ENCODE data around the gene UNC93A.

UNC93A gene

GRCh38 chr6:167304912-167305311, 13.8 kb downstream of the UNC93A start:
- Histone ChIP-seq H3K9me2 (replicated peaks; ENCODE audit: insufficient read depth, low read length) (no peaks in the 10 kb centered on the region), H3K27ac (ENCODE audit: low read depth, low read length) (no peak overlapping the region), H3F3A (ENCODE audit: insufficient read depth) (no peaks in the 10 kb centered on the region), H3K9ac (ENCODE audit: low read length) (no peak overlapping the region), H3K79me2 (ENCODE audit: insufficient read depth, low read length) (no peaks in the 10 kb centered on the region), H3K27me3 (ENCODE audit: low read length) (no peaks in the 10 kb centered on the region), H3K4me3 (ENCODE audit: insufficient read depth, low read length, poor library complexity, severe bottlenecking) (no peak overlapping the region), H2AFZ (ENCODE audit: low read depth, low read length, severe bottlenecking) (no peak overlapping the region), H3K4me2 (ENCODE audit: low read depth, low read length, poor library complexity, severe bottlenecking) (no peak overlapping the region), H3K36me3 (ENCODE audit: low read length) (no peaks in the 10 kb centered on the region), H4K20me1 (ENCODE audit: low read depth, low read length) (no peaks in the 10 kb centered on the region), H3K9me3 (ENCODE audit: insufficient read depth, low read length) (no peaks in the 10 kb centered on the region)
- TF ChIP-seq EZH2phosphoT487 (conservative IDR thresholded peaks at IDR 0.05; ENCODE audit: low read length) (no peak), CTCF (IDR thresholded peaks at IDR 0.05; ENCODE audit: insufficient read depth, low read length, poor library complexity, severe bottlenecking) (no peak)

- H3K9me3 ChIP-seq (ENCODE audit: insufficient read depth, low read length), result no peaks in the 10 kb centered on the region
- H3K79me2 ChIP-seq (ENCODE audit: insufficient read depth, low read length), result no peaks in the 10 kb centered on the region
- H3F3A ChIP-seq (ENCODE audit: insufficient read depth), result no peaks in the 10 kb centered on the region
- no peak overlapping the region for H2AFZ ChIP-seq (ENCODE audit: low read depth, low read length, severe bottlenecking)
- no peak for TF ChIP-seq CTCF (IDR thresholded peaks at IDR 0.05; ENCODE audit: insufficient read depth, low read length, poor library complexity, severe bottlenecking)
- no peak for TF ChIP-seq EZH2phosphoT487 (conservative IDR thresholded peaks at IDR 0.05; ENCODE audit: low read length)
- H3K27ac ChIP-seq (ENCODE audit: low read depth, low read length), result no peak overlapping the region
- no peak overlapping the region for H3K9ac ChIP-seq (ENCODE audit: low read length)
- no peaks in the 10 kb centered on the region for H3K27me3 ChIP-seq (ENCODE audit: low read length)
- H3K4me3 ChIP-seq (ENCODE audit: insufficient read depth, low read length, poor library complexity, severe bottlenecking), result no peak overlapping the region
- no peaks in the 10 kb centered on the region for H4K20me1 ChIP-seq (ENCODE audit: low read depth, low read length)
- H3K9me2 ChIP-seq (replicated peaks; ENCODE audit: insufficient read depth, low read length), result no peaks in the 10 kb centered on the region
- H3K36me3 ChIP-seq (ENCODE audit: low read length), result no peaks in the 10 kb centered on the region
- H3K4me2 ChIP-seq (ENCODE audit: low read depth, low read length, poor library complexity, severe bottlenecking), result no peak overlapping the region
These were observed 14.7 kb downstream of the UNC93A start for GRCh38 chr6:167305796-167306195.

GRCh38 chr6:167306401-167306998, 15.4 kb downstream of the UNC93A start:
- H3K9me2 ChIP-seq (replicated peaks; ENCODE audit: insufficient read depth, low read length), result no peaks in the 10 kb centered on the region
- no peak overlapping the region for H2AFZ ChIP-seq (ENCODE audit: low read depth, low read length, severe bottlenecking)
- no peak overlapping the region for H3K27ac ChIP-seq (ENCODE audit: low read depth, low read length)
- no peaks in the 10 kb centered on the region for H3K27me3 ChIP-seq (ENCODE audit: low read length)
- TF ChIP-seq CTCF (IDR thresholded peaks at IDR 0.05; ENCODE audit: insufficient read depth, low read length, poor library complexity, severe bottlenecking), result no peak
- H3K4me3 ChIP-seq (ENCODE audit: insufficient read depth, low read length, poor library complexity, severe bottlenecking), result no peak overlapping the region
- H3F3A ChIP-seq (ENCODE audit: insufficient read depth), result no peaks in the 10 kb centered on the region
- no peak overlapping the region for H3K9ac ChIP-seq (ENCODE audit: low read length)
- no peaks in the 10 kb centered on the region for H3K9me3 ChIP-seq (ENCODE audit: insufficient read depth, low read length)
- H3K36me3 ChIP-seq (ENCODE audit: low read length), result no peaks in the 10 kb centered on the region
- H4K20me1 ChIP-seq (ENCODE audit: low read depth, low read length), result no peaks in the 10 kb centered on the region
- H3K79me2 ChIP-seq (ENCODE audit: insufficient read depth, low read length), result no peaks in the 10 kb centered on the region
- H3K4me2 ChIP-seq (ENCODE audit: low read depth, low read length, poor library complexity, severe bottlenecking), result no peak overlapping the region

Data from SU-DHL-6 (cell line).